GM19351 (cell line): ENCODE results near the gene PRDM15.

Experiments used
- ATAC-seq: cut with Tn5 transposase; IDR thresholded peaks from one replicate; pipeline ENCODE4 v1.9.1; 2021; ENCODE audit warnings: mild to moderate bottlenecking, moderate library complexity; ENCODE audit not compliant: unreplicated experiment

The PRDM15 gene

DNA sequence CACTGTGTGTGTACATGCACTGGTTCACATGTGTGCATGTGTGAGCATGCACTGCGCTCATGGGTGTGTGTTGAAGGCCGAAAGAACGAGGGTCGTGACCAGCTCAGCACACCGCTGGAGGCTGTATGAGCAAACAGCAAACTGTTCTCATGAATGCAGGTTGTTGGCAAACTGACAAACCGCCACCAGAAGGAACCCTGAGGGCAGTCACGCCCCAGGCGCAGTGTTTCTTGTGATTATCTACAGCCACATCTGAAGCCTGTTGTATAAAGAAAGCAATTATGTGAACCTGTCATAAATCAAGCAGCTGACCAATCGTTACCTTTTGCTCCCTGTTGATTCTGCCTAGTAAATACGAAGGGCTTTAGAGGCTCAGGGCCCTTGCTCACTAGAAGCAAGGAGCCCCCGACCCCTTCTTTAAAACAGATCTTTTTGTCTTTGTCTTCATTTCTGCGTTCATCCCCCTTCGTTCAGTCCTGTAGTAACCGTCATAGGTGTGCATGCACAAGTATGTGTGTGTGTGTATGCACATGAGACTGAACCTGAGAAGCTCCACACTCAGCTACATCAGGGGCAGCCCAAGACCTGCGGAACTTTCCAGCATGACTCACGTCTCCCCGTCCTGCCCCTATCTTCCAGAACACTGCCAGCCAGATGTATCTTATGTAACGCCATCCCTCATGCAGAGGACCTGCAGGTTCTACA lies 95.5 kb downstream of the PRDM15 start:
- ATAC-seq: no peak

DNA sequence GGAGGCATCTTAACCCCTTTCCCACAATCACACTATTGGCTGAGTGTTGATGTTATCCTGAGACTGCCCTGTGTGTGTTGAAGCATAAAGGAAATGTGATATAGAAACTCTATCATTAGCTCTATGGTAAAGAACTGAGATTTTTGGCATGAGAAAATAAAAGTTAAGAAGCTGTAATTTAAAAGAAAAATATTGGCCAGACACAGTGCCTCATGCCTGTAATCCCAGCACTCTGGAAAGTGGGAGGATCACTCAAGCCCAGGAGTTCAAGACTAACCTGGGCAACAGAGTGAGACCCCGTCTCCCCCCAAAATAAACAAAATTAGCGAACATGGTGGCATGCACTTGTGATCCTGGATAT lies 98.1 kb downstream of the PRDM15 start:
- ATAC-seq: no peak

DNA sequence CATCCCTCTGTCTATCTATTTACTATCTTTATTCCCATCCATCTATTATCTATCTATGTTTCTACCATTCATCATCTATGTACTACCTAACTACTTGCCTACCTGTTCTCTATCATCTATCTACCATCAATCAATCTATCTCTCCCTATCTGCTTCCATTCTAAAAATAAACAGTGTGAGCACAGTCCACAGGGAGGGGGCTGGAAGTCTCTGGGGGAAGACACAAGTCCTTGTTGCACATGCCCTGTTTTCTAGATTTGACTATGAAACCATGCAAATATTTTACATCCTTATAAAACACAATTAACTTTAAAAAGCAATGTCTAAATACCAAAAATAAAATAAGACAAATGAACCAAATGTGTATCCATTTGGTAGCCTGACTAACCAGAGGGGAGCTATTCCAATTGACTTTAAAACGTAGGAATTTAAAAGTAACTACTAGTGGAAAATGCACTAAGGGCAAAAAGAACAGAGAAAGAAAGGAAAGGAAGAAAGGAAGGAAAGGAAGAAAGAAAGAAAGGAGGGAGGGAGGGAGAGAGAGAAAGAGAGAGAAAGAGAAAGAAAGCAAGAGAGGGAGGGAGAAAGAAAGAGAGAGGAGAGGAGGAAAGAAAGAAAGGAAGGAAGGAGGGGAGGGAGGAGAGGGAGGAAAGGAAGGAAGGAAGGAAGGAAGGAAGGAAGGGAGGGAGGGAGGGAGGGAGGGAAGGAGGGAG lies 98.7 kb downstream of the PRDM15 start:
- ATAC-seq: no peak

DNA sequence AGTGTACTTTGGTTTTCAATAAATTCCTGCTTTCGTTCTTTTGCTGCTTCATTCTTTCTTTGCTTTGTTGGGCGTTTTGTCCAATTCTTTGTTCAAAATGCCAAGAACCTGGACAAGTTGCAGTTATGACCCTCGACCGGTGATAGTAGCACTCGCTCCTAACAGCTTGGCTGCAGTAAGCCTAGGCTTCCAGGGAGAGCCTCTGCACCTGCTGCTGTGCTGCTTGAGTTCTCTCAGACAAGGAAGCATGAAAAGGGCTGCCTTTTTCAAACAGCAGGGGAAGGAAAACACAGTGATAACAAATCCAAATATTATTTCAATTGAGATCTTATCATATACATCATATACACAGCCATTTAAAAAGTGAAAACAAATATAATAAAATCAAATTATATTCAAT lies 99.5 kb downstream of the PRDM15 start:
- no peak for ATAC-seq

DNA sequence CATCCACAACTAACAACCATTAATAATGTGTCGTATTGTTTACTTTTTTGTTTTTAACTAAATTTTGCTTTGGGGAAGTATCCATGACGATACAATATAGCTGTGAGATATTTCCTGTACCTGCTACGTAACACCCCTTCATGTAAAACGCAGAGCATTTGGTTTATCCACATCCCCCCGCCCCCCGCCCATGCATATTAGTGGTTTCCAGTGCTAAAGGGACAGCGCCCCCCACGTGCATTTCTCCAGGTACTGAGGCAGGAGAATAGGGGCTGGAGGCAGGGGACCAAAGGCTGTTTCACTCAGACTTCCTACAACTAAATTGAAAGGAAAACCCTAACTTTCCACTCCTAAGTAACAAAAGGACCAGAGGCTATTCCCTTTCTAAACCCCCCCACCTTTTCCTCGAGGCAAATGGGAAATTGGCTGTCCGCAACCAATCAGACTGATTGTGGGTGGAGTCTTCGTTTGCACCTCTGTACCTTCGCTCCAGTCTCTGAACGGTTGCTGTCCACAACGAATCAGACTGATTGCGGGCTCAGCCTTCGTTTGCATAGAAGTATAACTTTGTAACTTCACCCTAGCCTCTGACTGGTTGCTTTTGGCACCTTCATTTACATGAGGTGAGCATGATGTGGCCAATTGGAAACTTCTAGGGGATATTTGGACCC lies 100.1 kb downstream of the PRDM15 start:
- ATAC-seq: no peak

DNA sequence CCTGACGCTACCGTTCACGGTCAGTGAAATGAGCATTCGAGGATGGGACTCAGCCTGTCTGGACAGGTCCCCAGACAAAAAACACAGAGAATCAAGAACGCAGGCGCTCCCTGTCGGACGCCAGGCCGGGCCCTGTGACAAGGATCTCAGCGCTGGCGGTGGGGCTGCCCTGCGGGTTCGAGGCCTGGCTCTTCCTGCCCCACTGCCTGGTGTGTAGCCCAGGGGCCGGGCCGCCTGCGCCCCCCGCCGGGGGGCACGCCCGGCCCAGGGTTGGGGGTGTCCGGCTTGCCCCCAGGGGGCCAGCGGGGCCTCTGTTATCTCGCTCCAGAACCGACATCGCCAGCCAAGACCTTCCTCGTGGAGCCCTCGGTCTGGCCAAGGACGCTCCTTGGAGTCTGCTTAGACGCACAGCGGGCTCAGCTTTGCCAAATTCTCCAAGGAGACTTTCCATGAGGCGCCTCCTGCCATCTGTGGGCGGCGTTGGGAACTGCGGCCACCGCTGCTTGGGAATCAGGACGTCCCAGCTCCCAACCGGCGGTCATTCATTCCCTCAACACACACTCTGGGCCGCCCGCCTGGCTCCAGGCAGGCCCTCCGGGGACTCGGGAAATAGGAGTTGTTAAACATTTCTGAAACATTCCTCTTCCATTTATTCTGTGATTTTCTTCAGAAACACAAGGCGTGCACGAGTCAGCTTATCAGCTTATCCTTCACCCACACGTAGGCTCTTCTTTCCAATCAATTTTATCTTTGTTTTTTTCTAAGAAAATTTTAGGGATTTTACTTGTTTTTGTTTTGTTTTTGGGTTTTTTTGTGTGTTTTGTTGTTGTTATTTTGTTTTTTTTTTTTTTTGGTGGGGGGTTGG lies 101.0 kb downstream of the PRDM15 start:
- no peak for ATAC-seq

DNA sequence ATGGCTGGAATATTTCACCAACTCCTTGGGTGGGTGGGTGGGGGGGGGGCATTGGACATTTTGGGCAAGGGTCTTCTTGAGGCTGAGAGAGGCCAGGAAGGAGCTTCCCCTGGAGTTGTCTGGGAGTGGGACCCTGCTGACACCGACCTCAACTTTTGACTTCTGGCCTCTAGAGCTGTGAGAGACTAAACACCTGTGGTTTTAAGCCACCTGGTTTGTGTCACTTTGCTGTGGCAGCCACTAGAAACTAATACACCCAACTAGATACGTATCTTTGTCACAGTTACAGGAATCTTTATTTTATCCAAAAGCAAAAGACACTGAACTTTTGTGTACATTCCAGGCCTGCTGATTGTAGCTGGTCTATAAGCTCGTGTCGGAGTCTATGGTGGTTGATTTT lies 102.4 kb downstream of the PRDM15 start:
- ATAC-seq: no peak

DNA sequence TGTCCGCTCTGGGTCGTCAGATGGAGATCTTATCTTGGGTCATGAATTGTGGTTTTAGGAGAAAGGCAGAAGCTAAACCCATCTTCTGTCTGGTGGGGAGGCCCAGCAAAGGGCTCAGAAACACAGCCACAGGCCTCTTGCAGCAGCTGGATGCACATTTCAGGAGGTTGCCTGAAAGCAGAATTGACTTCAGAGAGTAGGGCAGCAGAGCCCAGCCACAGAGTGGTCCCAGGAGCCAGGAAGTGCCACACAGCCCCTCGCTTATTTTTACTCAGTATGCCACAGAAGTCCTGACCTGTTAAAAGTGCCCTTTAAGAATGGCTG lies 104.0 kb downstream of the PRDM15 start:
- no peak for ATAC-seq

DNA sequence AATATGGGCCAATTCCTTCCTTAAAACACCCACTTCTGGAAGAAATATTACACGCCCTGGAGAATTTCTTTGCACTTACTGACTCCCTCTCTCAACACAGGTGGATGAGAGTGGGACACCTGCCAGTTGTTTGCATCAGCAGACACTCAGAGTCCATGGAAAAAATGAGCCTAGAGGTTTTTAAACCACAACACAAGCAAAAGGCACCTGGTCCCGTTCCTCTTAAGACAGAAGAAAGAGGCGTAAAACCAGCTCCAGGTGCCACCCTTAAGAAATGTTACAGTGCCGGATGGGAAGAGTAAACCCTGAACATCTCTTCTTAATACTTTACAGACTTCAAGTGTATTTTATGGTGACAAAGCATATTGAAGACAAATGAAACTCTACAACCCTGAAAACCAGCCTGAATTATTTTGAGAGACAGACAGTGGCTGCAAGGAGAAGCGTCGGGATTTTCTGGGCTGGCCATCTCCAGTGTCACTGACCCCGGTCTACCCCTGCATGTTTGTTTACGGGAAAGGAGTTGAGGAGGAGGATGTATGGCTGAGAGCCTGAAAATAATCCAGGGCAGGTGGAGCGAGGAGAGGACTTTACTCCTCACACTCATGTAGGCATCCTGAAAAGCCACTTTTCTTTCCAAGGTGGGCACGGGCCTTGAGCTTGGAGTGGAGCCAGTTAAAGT lies 104.5 kb downstream of the PRDM15 start:
- no peak for ATAC-seq

DNA sequence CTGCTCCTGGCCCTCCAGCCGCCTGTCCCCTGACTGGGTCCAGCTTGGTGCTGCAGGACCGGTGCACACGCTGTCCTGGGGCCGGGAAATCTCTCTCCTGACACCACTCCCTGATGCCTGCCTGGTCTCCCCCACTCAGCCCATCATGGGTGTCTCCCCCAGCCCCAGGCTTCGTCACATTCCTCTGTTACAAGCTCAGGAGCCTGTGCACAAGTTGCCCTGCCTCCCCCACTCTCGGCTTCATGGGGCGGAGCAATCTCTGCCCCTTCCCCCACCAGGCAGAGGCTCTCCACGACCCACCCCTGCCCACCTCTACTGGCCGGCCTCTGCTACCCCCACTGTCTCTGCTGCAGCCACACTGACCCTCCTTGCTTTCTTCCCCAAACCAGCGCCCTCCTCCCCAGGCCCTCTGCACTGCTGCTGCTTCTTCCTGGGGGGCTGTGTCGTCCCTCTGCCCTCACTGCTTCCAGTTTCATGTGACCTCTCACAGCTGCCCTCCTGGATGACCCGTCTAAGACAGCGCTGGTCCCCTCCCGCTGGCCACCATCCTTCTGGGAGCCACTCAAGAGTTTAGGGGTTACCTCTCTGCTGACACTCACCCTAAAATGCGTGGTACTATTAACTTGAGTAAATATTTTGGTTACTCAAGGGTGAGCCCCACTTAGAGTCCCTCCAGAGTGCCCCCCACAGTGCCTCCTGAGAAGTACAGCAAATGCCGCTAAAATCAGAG lies 106.6 kb downstream of the PRDM15 start:
- ATAC-seq: no peak

DNA sequence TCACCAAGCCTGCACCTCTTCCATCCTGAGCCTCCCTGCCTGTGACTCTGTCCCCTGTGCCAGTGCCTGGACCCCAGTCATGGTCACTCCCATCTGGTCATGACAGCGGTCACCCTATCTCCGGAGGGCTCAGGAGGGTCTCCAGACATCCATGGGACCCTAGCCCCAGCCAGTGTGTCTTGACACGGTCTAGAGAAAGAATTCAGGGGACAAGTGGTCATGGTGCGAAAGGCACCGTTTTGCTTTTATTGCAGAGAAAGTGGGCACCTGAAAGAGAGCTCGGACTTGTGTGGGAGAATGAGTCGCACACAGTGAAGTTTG lies 107.6 kb downstream of the PRDM15 start:
- no peak for ATAC-seq

DNA sequence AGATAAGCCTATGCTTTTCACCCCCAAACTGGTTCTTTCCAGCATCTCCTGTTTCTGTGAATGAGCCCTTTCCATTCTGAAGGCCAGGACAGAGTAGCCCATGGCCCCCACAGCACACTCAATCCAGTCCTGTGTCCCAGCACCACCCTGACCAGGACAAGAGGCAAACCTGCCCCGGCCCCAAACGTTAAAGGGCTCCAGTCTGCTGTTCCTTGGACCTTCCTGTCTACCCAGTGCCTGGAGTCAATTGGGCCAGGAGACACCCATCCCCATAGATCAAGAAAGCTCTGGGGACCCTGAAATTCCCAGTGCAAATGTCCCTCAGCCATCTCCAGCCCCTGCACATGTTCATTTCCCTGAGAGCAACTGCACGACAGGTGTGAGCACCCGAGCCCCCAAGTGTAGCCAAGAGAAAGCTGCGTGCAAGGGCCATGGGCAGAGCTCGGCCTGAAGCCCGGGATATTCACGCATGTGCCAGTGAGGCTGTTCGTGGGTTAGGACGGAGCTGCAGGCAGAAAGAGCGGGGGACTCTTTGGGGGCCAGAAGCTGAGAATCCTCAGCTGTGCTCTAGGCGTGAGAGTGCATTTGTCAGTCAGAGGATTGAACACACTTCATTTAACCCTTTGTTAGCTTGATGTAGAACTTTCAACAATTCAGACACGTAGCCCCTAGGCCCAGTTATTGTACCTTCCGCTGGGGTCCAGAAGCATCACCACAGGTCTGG lies 108.1 kb downstream of the PRDM15 start:
- ATAC-seq: no peak

DNA sequence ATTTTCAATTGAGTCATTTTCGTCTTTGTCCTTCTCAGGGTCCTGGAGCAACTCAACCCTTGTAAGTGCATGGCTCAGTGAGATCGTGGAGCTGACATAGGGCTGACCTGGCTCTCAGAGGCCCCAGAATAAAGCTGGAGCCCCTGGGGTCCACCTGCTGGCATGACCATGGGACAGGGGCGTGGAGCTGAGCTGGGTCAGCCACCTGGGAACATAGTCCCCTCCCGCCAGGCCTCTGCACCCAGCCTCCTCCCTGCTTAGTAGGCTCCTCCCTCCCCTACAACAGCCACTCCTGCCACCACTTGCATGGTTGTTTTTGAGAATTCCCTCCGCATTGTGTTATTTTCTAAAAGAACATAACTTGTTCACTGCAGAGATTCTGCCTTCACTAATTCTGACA lies 109.2 kb downstream of the PRDM15 start:
- no peak for ATAC-seq

DNA sequence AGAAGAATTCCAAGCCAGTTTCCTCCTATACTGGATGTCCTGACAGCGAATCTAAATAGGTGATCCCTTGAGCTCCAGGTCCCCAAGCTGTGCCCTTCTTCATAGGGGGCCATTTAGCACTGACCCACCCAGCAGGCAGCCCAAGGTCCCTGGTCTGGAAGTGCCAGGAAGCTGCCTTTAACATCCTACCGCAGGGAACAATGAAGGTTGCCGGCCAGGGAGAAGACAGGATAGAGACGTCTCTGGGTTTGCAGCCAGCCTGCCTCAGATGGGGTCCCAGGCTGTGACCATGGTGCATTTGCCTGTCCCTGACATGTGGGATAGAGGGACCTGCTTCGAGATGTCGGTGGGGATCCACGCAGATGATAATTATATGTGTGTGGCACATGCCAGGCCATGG lies 109.6 kb downstream of the PRDM15 start:
- no peak for ATAC-seq

DNA sequence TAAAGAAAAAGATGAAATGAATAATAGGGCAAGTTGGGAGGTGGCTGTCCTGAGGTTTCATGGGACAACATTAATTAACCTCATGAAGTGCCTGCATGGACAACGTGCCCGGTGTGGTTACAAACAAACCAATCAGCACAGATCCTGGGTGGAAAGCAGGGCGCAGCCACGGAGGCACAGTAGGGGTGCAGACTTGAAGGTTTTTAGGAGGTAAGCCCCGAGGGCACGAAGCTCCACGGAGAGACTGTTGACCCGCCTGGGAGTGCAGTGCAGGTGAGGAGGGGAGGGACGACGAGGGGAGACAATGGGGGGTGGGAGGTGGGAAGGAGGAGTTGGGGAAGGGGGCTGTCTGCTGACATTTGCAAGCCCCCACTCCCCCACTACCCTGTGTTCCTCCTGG lies 110.0 kb downstream of the PRDM15 start:
- ATAC-seq: no peak

DNA sequence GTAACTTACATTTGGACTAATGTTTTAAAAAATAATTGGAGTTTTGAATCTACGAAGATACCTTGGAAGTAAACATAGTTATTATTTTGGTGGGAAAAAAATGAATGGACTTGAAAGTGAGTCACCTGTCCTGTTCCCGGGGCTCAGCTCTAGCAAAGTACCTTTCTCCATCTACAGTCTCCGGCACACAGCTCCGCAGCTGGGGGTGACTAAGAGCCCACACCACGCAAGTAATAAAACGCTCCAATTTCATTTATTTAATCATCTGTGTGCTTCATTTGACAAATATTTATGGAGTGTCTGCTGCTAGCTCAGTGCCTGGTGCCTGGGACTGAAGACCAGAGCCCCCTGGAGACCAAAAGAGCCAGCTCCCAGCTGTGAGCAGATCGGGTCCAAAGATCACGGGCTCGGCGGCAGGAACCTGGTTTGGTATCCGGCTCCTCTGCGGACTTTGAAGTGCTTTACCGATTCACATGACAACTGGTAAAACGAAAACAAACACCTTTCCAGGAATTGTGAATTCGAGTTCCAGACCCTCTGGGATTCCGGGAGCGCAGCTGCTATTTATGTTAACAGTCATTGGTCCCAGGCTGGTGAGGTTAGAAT lies 110.6 kb downstream of the PRDM15 start:
- no peak for ATAC-seq

DNA sequence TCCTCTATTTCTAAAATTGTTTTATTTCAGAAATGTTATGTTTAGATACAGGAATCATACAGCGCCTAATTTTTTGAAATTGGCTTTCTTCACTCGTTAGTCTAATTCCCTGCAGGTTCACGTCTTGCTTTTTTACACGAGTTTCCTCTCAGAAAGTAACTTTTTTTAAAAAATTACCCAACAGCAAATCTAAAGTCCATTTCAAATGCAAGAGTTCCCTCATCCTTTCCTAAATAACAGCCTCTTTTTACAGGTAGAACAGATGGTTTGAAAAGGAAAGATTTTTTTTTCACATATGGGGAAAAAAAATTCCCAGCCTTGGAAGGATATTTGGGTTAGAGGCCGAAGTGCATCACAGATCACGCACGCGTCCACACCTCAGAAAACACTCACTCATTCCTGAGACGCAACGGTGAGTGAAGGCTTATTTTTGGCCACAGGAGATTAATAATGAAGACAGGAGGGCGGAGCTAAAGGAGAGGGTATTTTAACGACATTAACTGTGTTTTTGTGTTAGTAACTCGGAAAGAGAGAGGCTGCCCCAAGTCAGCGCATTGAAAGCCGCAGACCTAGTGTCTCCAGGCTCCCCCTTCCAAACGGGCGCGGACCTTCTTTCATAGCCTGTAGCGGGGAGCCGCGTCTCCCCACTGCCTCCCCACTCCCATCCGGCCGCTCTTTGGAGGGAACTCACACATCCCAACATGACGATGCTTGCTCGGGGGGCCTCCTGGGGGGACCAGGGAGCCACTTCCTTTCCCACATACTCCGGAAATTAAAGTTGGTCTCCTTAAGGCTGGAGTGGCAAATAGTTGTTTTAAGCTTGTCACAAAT lies 111.3 kb downstream of the PRDM15 start:
- no peak for ATAC-seq

DNA sequence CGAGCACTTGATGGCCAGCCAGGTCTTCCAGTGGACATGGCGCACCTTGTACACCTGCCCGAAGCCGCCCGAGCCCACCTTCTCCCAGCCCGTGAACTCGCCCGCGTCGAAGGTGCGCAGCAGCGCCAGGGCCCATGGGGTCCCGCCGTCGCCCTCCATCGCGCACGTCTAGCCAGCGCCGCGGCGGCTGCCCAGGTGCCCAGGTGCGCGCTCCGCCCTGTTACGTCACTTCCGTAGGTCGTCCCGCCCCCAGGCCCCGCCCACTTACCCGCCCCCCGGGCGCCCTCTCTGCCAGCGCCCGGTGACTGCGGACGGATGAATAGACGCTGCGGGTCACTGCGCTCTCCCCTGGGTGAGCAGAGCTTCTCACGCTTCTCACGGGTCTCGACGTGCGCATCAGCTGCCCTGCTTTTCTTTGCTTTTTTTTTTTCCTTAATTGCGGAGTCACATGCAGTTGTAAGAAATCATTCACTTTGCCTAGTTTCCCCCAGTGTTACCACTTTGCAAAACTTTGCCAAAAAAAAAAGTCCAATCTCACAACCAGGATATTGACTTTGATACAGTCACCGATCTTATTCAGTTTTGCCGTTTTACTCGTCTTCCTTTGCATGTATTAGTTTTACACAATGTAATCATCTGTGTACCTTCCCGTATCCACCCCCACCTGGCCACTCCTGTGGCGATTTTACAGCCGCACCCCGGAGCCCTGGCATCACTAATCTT lies 112.1 kb downstream of the PRDM15 start, which contains the start of gene RIPK4:
Gene RIPK4, minus strand, starts transcription at position 170 of the 723 bp plus-strand sequence. Its CDS starts 11 bp downstream, at position 159.
- ATAC-seq: peak; percentile 59
